HuH-7.5 (cell line): ENCODE measurements around the gene P4HTM.

Experiments used
- DNase-seq: peaks from one replicate; pipeline ENCODE4 v3.0.0; 2011; ENCODE audit warnings: low spot score

The P4HTM gene

GRCh38 chr3:48983096-48983495, 6.9 kb upstream of the P4HTM start:
- no peak for DNase-seq

- no peak for DNase-seq
These were observed 5.4 kb upstream of the P4HTM start for GRCh38 chr3:48984663-48985062.

- no peak for DNase-seq
These were observed 4.1 kb upstream of the P4HTM start for GRCh38 chr3:48985831-48986376.

GRCh38 chr3:48989126-48989795, 780 bp upstream of the P4HTM start:
- DNase-seq, result no peak

GRCh38 chr3:48990636-48991469, 812 bp downstream of the P4HTM start:
- no peak for DNase-seq

- DNase-seq, result no peak
These were observed 2.0 kb downstream of the P4HTM start for GRCh38 chr3:48991851-48992545.

- DNase-seq, result no peak
These were observed 3.8 kb downstream of the P4HTM start for GRCh38 chr3:48993834-48994233.

- no peak for DNase-seq
These were observed 6.6 kb downstream of the P4HTM start for GRCh38 chr3:48996640-48997039.

GRCh38 chr3:48997102-48997635, 7.1 kb downstream of the P4HTM start:
- DNase-seq, result no peak

GRCh38 chr3:48997714-48998637, 7.9 kb downstream of the P4HTM start:
- DNase-seq, result no peak

- no peak for DNase-seq
These were observed 9.2 kb downstream of the P4HTM start for GRCh38 chr3:48999085-48999858.

GRCh38 chr3:49001155-49001554, 11.1 kb downstream of the P4HTM start:
- DNase-seq, result no peak

- no peak for DNase-seq
These were observed 14.6 kb downstream of the P4HTM start for GRCh38 chr3:49004352-49005302.

- DNase-seq, result no peak
These were observed 15.3 kb downstream of the P4HTM start for GRCh38 chr3:49005303-49005680.

GRCh38 chr3:49005998-49006397, 16.0 kb downstream of the P4HTM start:
- DNase-seq, result no peak

- no peak for DNase-seq
These were observed 16.5 kb downstream of the P4HTM start for GRCh38 chr3:49006408-49007067.

GRCh38 chr3:49007068-49007770, 17.2 kb downstream of the P4HTM start, which contains the start of gene WDR6:
TSS of gene WDR6 (plus strand) at chr3:49007391. CDS start at chr3:49007432, 41 bp downstream.
- DNase-seq, result peak; percentile 99
